ENCODE results near the gene PPP1R2.
"Not testable (repeated sequence)": the region's sequence is repeated elsewhere in the genome, so short reads cannot be mapped to it uniquely, and the experiment has no call there.

Gene PPP1R2

GRCh38 chr3:195512798-195513345 is 30.3 kb downstream of the PPP1R2 start:
- H3K4me3 ChIP-seq (ENCODE audit: low read length): no peak overlapping the region
- DNase-seq (ENCODE audit: low read depth): no peak
- TF ChIP-seq, protein P1, sequence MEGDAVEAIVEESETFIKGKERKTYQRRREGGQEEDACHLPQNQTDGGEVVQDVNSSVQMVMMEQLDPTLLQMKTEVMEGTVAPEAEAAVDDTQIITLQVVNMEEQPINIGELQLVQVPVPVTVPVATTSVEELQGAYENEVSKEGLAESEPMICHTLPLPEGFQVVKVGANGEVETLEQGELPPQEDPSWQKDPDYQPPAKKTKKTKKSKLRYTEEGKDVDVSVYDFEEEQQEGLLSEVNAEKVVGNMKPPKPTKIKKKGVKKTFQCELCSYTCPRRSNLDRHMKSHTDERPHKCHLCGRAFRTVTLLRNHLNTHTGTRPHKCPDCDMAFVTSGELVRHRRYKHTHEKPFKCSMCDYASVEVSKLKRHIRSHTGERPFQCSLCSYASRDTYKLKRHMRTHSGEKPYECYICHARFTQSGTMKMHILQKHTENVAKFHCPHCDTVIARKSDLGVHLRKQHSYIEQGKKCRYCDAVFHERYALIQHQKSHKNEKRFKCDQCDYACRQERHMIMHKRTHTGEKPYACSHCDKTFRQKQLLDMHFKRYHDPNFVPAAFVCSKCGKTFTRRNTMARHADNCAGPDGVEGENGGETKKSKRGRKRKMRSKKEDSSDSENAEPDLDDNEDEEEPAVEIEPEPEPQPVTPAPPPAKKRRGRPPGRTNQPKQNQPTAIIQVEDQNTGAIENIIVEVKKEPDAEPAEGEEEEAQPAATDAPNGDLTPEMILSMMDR (conservative IDR thresholded peaks at IDR 0.05; ENCODE audit: low read depth, low read length): no peak

- DNase-seq (ENCODE audit: low read depth): no peak
- TF ChIP-seq, protein P1 (conservative IDR thresholded peaks at IDR 0.05; ENCODE audit: low read depth, low read length): no peak
- H3K4me3 ChIP-seq (ENCODE audit: low read length): no peak overlapping the region
Measured at GRCh38 chr3:195511136-195511535, 32.0 kb downstream of the PPP1R2 start.

DNA sequence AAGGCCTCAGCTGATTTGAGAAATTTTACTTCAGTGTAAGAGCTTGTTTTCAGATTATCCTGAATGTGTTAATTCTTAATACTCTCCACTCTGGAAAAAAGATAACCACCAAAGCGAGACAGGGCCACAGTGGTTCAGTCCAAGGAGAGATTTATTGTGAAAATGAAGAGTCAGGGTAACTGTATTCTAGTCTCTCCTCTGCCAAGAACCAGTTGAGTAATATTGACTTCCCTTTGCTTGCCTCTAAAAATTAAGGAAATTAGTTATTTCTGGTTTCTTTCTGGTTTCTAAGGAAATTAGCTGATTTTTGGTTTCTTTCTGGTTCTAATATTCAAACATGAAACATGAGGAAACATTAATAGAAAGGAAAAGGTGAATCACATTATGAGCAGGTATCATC is 34.9 kb downstream of the PPP1R2 start:
- TF ChIP-seq, protein P1 (conservative IDR thresholded peaks at IDR 0.05; ENCODE audit: low read depth, low read length): no peak
- no peak overlapping the region for H3K4me3 ChIP-seq (ENCODE audit: low read length)

GRCh38 chr3:195475614-195476013 is 67.5 kb downstream of the PPP1R2 start:
- no peak overlapping the region for H3K4me3 ChIP-seq (ENCODE audit: low read length)
- TF ChIP-seq, protein P1 (conservative IDR thresholded peaks at IDR 0.05; ENCODE audit: low read depth, low read length): no peak
- no peak for DNase-seq (ENCODE audit: low read depth)

More for the DNA sequence above, 34.9 kb downstream of the PPP1R2 start:
- no peak for DNase-seq (ENCODE audit: low read depth)

DNA sequence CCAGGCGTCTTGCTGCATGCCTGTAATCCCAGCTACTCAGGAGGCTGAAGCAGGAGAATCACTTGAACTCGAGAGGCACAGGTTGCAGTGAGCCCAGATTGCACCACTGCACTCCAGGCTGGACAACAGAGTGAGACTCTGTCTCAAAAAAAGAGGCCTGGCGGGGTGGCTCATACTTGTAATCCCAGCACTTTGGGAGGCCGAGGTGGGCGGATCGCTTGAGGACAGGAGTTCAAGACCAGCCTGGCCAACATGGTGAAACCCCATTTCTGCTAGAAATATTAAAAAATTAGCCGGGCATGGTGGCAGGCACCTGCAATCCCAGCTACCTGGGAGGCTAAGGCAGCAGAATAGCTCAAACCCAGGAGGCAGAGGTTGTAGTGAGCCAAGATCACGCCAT is 68.0 kb downstream of the PPP1R2 start:
- not testable (repeated sequence) for DNase-seq (ENCODE audit: low read depth); H3K4me3 ChIP-seq (ENCODE audit: low read length)

GRCh38 chr3:195468841-195469240 is 74.3 kb downstream of the PPP1R2 start:
- no peak for DNase-seq (ENCODE audit: low read depth)
- TF ChIP-seq, protein P1 (conservative IDR thresholded peaks at IDR 0.05; ENCODE audit: low read depth, low read length): no peak
- H3K4me3 ChIP-seq (ENCODE audit: low read length): no peak overlapping the region

DNA sequence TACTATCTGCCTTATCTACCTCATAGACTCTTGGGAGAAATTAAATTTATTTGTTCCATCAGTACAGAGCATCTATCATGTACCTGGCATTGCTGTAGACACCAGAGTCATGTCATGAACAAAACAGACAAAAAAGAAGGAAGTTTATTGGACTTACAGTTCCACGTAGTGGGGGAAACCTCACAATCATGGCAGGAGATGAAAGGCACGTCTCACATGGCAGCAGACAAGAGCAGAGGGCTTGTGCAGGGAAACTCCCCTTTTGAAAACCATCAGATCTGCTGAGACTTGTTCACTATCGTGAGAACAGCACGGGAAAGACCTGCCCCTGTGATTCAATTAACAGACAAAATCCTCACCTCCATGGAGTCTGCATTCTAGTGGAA is 74.7 kb downstream of the PPP1R2 start:
- TF ChIP-seq, protein P1 (conservative IDR thresholded peaks at IDR 0.05; ENCODE audit: low read depth, low read length): no peak
- DNase-seq (ENCODE audit: low read depth): no peak
- H3K4me3 ChIP-seq (ENCODE audit: low read length): no peak overlapping the region
